AG09309 (cell line): ENCODE data around the gene CDK14.
A peak's percentile ranks its signal among the peaks of the same experiment; 100 is the strongest.

ENCODE experiments used
- DNase-seq: peaks from one replicate; pipeline ENCODE4 v3.0.0-alpha.2; 2010; ENCODE audit warnings: low read depth
- H3K4me3 ChIP-seq: 2 replicates; pipeline ENCODE4 v1.5.1; 2011; ENCODE audit warnings: mild to moderate bottlenecking, low read depth, low read length, moderate library complexity; ENCODE audit not compliant: control insufficient read depth
- TF ChIP-seq, protein P1 (sequence below): IDR thresholded peaks from 2 replicates; pipeline ENCODE4 v1.5.1; 2011; ENCODE audit warnings: mild to moderate bottlenecking, low read depth, low read length, inconsistent platforms; ENCODE audit not compliant: insufficient read depth, control insufficient read depth; ENCODE audit errors: missing control alignments

The CDK14 gene

DNA sequence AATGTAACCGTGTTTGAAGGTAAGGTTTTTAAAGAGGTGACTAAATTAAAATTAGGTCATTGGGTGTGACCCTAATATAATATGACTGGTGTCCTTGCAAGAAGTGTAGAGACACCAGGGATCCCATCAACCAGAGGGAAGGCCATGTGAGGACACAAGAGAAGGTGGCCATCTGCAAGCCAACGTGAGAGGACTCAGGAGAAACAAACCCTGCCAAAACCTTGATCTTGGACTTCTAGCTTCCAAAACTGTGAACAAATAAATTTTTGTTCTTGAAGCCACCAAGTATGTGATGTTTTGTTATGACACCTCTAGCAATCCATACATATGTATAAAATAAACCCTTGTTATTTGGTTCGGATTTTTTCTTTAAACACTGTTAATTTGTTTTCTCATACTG, 144.3 kb downstream of the CDK14 start:
- no peak overlapping the region for H3K4me3 ChIP-seq
- TF ChIP-seq, protein P1, sequence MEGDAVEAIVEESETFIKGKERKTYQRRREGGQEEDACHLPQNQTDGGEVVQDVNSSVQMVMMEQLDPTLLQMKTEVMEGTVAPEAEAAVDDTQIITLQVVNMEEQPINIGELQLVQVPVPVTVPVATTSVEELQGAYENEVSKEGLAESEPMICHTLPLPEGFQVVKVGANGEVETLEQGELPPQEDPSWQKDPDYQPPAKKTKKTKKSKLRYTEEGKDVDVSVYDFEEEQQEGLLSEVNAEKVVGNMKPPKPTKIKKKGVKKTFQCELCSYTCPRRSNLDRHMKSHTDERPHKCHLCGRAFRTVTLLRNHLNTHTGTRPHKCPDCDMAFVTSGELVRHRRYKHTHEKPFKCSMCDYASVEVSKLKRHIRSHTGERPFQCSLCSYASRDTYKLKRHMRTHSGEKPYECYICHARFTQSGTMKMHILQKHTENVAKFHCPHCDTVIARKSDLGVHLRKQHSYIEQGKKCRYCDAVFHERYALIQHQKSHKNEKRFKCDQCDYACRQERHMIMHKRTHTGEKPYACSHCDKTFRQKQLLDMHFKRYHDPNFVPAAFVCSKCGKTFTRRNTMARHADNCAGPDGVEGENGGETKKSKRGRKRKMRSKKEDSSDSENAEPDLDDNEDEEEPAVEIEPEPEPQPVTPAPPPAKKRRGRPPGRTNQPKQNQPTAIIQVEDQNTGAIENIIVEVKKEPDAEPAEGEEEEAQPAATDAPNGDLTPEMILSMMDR = no peak
- no peak for DNase-seq

DNA sequence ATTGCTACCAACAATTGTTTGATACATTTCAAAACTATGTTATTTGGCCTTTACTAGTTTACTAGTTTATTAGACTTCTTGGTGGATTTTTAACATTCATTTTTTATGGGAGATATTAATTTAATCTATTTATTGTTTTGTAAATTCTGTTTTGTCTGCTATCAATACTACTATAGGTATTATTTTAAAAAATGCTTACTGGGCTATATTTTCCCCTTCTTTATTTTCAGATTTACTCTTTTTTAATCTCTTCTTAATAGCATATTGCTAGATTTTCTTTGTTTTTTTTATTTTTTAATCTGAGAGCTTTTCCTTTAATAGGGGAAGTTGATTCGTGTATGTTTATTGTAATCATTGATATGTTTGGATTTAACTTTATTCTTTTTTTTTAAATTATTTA, 147.5 kb downstream of the CDK14 start:
- DNase-seq = no peak
- no peak overlapping the region for H3K4me3 ChIP-seq
- TF ChIP-seq, protein P1 = no peak

DNA sequence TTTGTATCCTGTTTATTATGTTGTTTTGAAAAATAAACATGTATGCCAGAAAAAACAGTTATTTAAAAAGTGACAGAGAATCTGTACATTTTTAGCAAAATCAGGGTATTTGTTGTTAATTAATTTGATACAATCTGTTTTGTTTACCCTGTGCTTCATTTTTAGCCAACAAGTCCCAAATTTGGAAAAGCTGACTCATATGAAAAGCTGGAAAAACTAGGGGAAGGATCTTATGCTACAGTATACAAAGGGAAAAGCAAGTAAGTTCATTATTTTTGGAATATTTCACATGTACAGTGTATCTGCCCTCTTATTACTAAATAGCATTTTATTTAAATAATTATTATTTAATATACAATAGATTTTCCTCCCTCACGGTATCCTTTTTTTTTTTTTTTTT, 151.4 kb downstream of the CDK14 start:
- DNase-seq = no peak
- no peak overlapping the region for H3K4me3 ChIP-seq
- TF ChIP-seq, protein P1 = no peak

DNA sequence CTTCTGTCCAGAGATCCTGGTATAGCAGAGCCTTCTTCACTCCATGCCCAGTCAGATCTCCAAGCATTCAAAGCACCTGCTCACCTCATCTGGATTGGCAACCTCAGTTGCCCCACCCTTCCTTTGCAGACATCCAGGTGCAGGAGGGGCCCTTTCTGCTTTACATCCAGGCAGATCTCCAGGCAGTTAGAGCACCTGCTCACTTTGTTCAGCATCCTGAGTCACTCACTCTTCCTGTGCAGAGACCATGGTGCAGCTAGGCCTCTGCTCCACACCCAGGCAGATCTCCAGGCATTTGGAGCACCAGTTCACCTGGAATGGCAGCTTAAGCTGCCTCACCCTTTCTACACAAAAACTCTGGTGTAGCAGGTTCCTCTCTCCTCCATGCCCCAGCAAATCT, 153.1 kb downstream of the CDK14 start:
- DNase-seq = no peak
- TF ChIP-seq, protein P1 = no peak
- H3K4me3 ChIP-seq = no peak overlapping the region

DNA sequence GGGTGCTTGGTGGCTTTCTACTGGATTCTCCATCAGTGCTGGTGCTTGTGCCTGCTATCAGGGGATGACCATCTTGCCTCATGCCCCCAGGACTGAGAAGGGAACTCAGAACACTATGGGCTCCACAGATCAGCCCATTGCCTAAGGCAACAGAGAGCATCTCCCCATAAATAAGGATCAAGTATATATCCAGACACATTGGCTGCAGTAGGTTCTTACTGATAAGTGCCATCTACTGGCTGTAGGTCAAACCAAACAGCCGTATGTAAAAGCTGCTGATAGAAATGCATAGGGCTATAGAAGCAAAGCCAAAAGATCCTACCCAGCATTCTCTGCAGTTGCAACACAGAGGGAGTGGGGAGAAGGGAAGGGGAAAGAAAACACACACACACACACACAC, 153.7 kb downstream of the CDK14 start:
- TF ChIP-seq, protein P1 = peak; percentile 23
- H3K4me3 ChIP-seq = no peak overlapping the region
- no peak for DNase-seq

DNA sequence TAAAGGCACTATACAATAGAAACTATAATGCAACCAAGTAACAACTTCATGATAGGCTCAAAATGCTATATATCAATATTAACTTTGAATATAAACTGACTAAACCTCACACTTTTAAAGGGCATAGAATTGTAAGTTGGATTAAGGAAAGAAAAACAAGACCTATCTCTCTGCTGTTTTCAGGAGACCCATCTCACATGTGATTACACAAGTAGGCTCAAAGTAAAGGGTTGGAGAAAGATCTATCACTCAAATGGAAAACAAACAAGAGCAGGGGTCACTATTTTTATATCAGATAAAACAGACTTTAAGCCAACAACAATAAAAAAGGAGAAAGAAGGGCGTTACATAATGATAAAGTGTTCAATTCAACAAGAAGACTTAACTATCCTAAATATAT, 155.5 kb downstream of the CDK14 start:
- DNase-seq = no peak
- H3K4me3 ChIP-seq = no peak overlapping the region
- TF ChIP-seq, protein P1 = no peak

DNA sequence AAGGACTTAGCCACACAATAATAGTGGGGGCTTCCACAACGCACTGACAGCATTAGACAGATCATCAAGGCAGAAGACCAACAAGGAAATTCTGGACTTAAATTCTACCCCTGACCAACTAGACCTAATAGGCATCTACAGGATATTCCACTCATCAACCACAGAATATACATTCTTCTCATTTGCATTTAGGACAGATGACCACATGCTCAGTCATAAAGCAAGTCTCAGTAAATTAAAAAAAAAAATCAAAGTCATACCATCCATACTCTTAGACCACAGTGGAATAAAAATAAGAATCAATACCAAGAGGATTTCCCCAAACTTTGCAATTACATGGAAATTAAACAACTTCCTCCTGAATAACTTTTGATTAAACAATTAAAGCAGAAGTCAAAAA, 155.9 kb downstream of the CDK14 start:
- DNase-seq = no peak
- no peak overlapping the region for H3K4me3 ChIP-seq
- TF ChIP-seq, protein P1 = no peak
